Panc1 (cell line): ENCODE data around the gene SMAGP. TPM values are rescaled to one million over a fixed set of nuclear protein-coding genes. Genes with fewer than 3 reads are reported as not detected.

Experiments used
- total RNA-seq: library from RNA; stranded (reverse); gene quantifications from one replicate; pipeline ENCODE4 v1.2.1, GENCODE V29; 2021; ENCODE audit not compliant: unreplicated experiment

Gene SMAGP
- total RNA-seq, 1 experiment from 2014 or later: 2.4 TPM

Other genes starting within 250 kb of the SMAGP start
- 59.9 TPM for gene SLC11A2, start 244.0 kb downstream of the SMAGP start, total RNA-seq
- gene LETMD1, start 222.1 kb downstream of the SMAGP start, total RNA-seq: 47.9 TPM
- 50.5 TPM for gene CSRNP2, start 186.8 kb downstream of the SMAGP start, total RNA-seq
- 33.9 TPM for gene TFCP2, start 97.3 kb downstream of the SMAGP start, total RNA-seq
- 3.1 TPM for gene POU6F1, start 52.4 kb downstream of the SMAGP start, total RNA-seq
- 197 TPM for gene DAZAP2, start 31.6 kb downstream of the SMAGP start, total RNA-seq
- gene BIN2, start 53.8 kb upstream of the SMAGP start, total RNA-seq: 0.39 TPM
- not detected for gene CELA1, start 76.3 kb upstream of the SMAGP start, total RNA-seq
- 6.5 TPM for gene GALNT6, start 121.0 kb upstream of the SMAGP start, total RNA-seq
- 18.8 TPM for gene SLC4A8, start 154.4 kb upstream of the SMAGP start, total RNA-seq